DND-41 (cell line): Measurements from ENCODE around the gene SERPINB8.
"Not testable (repeated sequence)": the region's sequence is repeated elsewhere in the genome, so short reads cannot be mapped to it uniquely, and the experiment has no call there.

ENCODE experiments used
- CTCF ChIP-seq: IDR thresholded peaks from 2 replicates; pipeline ENCODE4 v1.5.1; 2012; ENCODE audit warnings: borderline replicate concordance, low read length, moderate library complexity, mild to moderate bottlenecking; ENCODE audit not compliant: poor library complexity, severe bottlenecking; ENCODE audit errors: extremely low read depth
- EZH2 ChIP-seq: IDR thresholded peaks from 3 replicates; pipeline ENCODE4 v1.6.1; 2012; ENCODE audit warnings: borderline replicate concordance, low read depth, mild to moderate bottlenecking, moderate library complexity, low read length, inconsistent platforms; ENCODE audit not compliant: severe bottlenecking

GRCh38 chr18:63940543-63941050 is 29.3 kb upstream of the SERPINB8 start:
- not testable (repeated sequence) for TF ChIP-seq CTCF, EZH2
